Activated CD4-positive, alpha-beta T cell treated with anti-CD3 and anti-CD28 coated beads, Interleukin-10, Interleukin-2, amounts not matched to agents 100 ng/mL and 50 ng/mL, durations not matched to agents 16 hours and 8 hours (primary cell): Measurements from ENCODE around the gene TENT4A.

ENCODE experiments used
- DNase-seq: peaks from one replicate; pipeline ENCODE4 v3.0.0-alpha.2; 2020

The TENT4A gene

GRCh38 chr5:6700685-6701355, 12.4 kb upstream of the TENT4A start:
- DNase-seq: no peak

- DNase-seq: no peak
Measured at GRCh38 chr5:6701491-6701890, 11.7 kb upstream of the TENT4A start.

- DNase-seq: no peak
Measured at GRCh38 chr5:6702633-6703032, 10.6 kb upstream of the TENT4A start.

GRCh38 chr5:6703806-6704205, 9.4 kb upstream of the TENT4A start:
- DNase-seq: no peak

GRCh38 chr5:6704361-6704851, 8.8 kb upstream of the TENT4A start:
- no peak for DNase-seq

- peak; percentile 21 for DNase-seq
Measured at GRCh38 chr5:6705088-6705487, 8.1 kb upstream of the TENT4A start.

GRCh38 chr5:6705959-6706358, 7.3 kb upstream of the TENT4A start:
- no peak for DNase-seq

- no peak for DNase-seq
Measured at GRCh38 chr5:6707852-6708251, 5.4 kb upstream of the TENT4A start.

GRCh38 chr5:6708814-6709213, 4.4 kb upstream of the TENT4A start:
- no peak for DNase-seq

GRCh38 chr5:6710070-6710469, 3.2 kb upstream of the TENT4A start:
- DNase-seq: no peak

GRCh38 chr5:6710551-6711318, 2.5 kb upstream of the TENT4A start:
- no peak for DNase-seq

- no peak for DNase-seq
Measured at GRCh38 chr5:6711409-6712141, 1.7 kb upstream of the TENT4A start.

GRCh38 chr5:6712142-6712576, 1.1 kb upstream of the TENT4A start:
- peak; percentile 66 for DNase-seq

- DNase-seq: peak; percentile 98
Measured at GRCh38 chr5:6712577-6713273, 507 bp upstream of the TENT4A start.

- DNase-seq: peak; percentile 19
Measured at GRCh38 chr5:6714226-6715041, 1.2 kb downstream of the TENT4A start.

- no peak for DNase-seq
Measured at GRCh38 chr5:6715271-6715670, 2.0 kb downstream of the TENT4A start.

- DNase-seq: peak; percentile 48
Measured at GRCh38 chr5:6715758-6716628, 2.8 kb downstream of the TENT4A start.

- no peak for DNase-seq
Measured at GRCh38 chr5:6716629-6717149, 3.5 kb downstream of the TENT4A start.

- DNase-seq: no peak
Measured at GRCh38 chr5:6717247-6717646, 4.0 kb downstream of the TENT4A start.

- no peak for DNase-seq
Measured at GRCh38 chr5:6717687-6718086, 4.5 kb downstream of the TENT4A start.

GRCh38 chr5:6718161-6718681, 5.0 kb downstream of the TENT4A start:
- DNase-seq: no peak
